ENCODE results near the gene AQP7. TPM values are rescaled to one million over a fixed set of nuclear protein-coding genes. Genes with fewer than 3 reads are reported as not detected.

AQP7 gene
- polyA plus RNA-seq, 1 of the 3 experiments (the other 2 are of a cell fraction), result 0.05 TPM

- Histone ChIP-seq H3K4me1 (ENCODE audit: control insufficient read depth in 1 of 2, insufficient read depth in 2 of 2, low read depth in 1 of 2, low read length in 1 of 2) (peaks cover 0 to 6% of the 10 kb centered on the region in 2 experiments; a peak in 1 of 4 replicates), H3K4me3 (ENCODE audit: low read depth in 2 of 2, low read length in 1 of 2) (no peak overlapping the region), H3K9ac (no peak overlapping the region), H4K20me1 (ENCODE audit: insufficient read depth) (no peaks in the 10 kb centered on the region), H3K9me3 (no peaks in the 10 kb centered on the region), H3K36me3 (replicated peaks in 1 of 2; ENCODE audit: control insufficient read depth in 1 of 2, insufficient read depth in 2 of 2, low read length in 1 of 2) (no peaks in the 10 kb centered on the region), H3K27ac (ENCODE audit: low read depth in 2 of 2, low read length in 1 of 2) (no peak overlapping the region), H3K79me2 (ENCODE audit: insufficient read depth) (no peaks in the 10 kb centered on the region), H2AFZ (ENCODE audit: low read depth) (no peak overlapping the region), H3F3A (replicated peaks; ENCODE audit: insufficient read depth) (no peaks in the 10 kb centered on the region), H3K4me2 (no peak overlapping the region), H3K9me2 (no peaks in the 10 kb centered on the region), H3K27me3 (ENCODE audit: insufficient read depth) (no peaks in the 10 kb centered on the region)
- ChIA-PET CTCF (interaction anchor here (0.7 to 1.4 kb wide), 2 partner anchors 29 to 72 kb away, joined by 3 to 4 read pairs; no protein-coding TSS in a partner anchor), POLR2A (interaction anchor here (0.6 kb wide), 1 partner anchor 1564 kb away, joined by 3 read pairs; no protein-coding TSS in a partner anchor)
- 77% methylated on average over 5 of the region's 5 CpGs for WGBS (ENCODE audit: low lambda C conversion rate)
- no peak for DNase-seq
- TF ChIP-seq MAX (IDR thresholded peaks at IDR 0.05; ENCODE audit: low read depth), result no peak
- TF ChIP-seq YY1 (IDR thresholded peaks at IDR 0.05; ENCODE audit: low read depth), result no peak
- no peak for TF ChIP-seq JUND (IDR thresholded peaks at IDR 0.05)
- no peak for TF ChIP-seq REST (IDR thresholded peaks at IDR 0.05; ENCODE audit: low read depth, low read length)
- no peak for TF ChIP-seq FOXM1 (IDR thresholded peaks at IDR 0.05; ENCODE audit: low read depth)
- TF ChIP-seq MEF2A (IDR thresholded peaks at IDR 0.05; ENCODE audit: borderline replicate concordance, low read depth), result no peak
- TF ChIP-seq TEAD4 (IDR thresholded peaks at IDR 0.05; ENCODE audit: borderline replicate concordance, insufficient read depth), result no peak
- TF ChIP-seq TAF1 (IDR thresholded peaks at IDR 0.05; ENCODE audit: borderline replicate concordance, low read depth, low read length), result no peak
- TF ChIP-seq ELF1 (IDR thresholded peaks at IDR 0.05), result no peak
- TF ChIP-seq TCF12 (IDR thresholded peaks at IDR 0.05), result no peak
- no peak for TF ChIP-seq GABPA (IDR thresholded peaks at IDR 0.05; ENCODE audit: low read depth)
- TF ChIP-seq RFX5 (IDR thresholded peaks at IDR 0.05; ENCODE audit: low read length), result no peak
- no peak for TF ChIP-seq CTCF (IDR thresholded peaks at IDR 0.05)
- TF ChIP-seq PBX3 (IDR thresholded peaks at IDR 0.05), result no peak
- TF ChIP-seq RXRA (IDR thresholded peaks at IDR 0.05; ENCODE audit: borderline replicate concordance, low read depth), result no peak
- TF ChIP-seq ZBTB33 (IDR thresholded peaks at IDR 0.05; ENCODE audit: borderline replicate concordance, low read depth), result no peak
- TF ChIP-seq SMC3 (IDR thresholded peaks at IDR 0.05; ENCODE audit: low read depth, low read length), result no peak
These were observed 21.8 kb downstream of the AQP7 start for GRCh38 chr9:33380390-33381094.

Measured in SK-N-SH (cell line).